K562 (cell line): ENCODE data around the gene GNPAT. TPM values are rescaled to one million over a fixed set of nuclear protein-coding genes. Genes with fewer than 3 reads are reported as not detected.

Source experiments
- ASH1L ChIP-seq: fragments of 450-650 bp; IDR thresholded peaks from 2 replicates; pipeline ENCODE4 v1.6.1; 2018; ENCODE audit warnings: borderline replicate concordance, mild to moderate bottlenecking, low read depth; ENCODE audit not compliant: partially characterized antibody
- ATF4 ChIP-seq: fragments of 450-650 bp; formaldehyde crosslinking; IDR thresholded peaks from 2 replicates; pipeline ENCODE4 v1.4.0; 2022; ENCODE audit warnings: mild to moderate bottlenecking, moderate library complexity
- ATF6 ChIP-seq: sonication (generic); formaldehyde crosslinking; IDR thresholded peaks from 2 replicates; pipeline ENCODE4 v1.4.0; 2020; ENCODE audit warnings: mild to moderate bottlenecking, missing genetic modification reagents
- CEBPG ChIP-seq, 3 experiments: fragments of 200-800 bp in 1 of 3; sonication (Bioruptor generic) in 1 of 3; sonication (generic) in 1 of 3; formaldehyde crosslinking in 1 of 3; IDR thresholded peaks in 2 of 3; conservative IDR thresholded peaks in 1 of 3; 2 replicates each; pipeline versions ENCODE4 v1.6.1 to v1.8.0; 2016 to 2022; ENCODE audit warnings: missing compliant biosample characterization in 2 of 3, missing genetic modification characterization in 2 of 3, mild to moderate bottlenecking in 1 of 3, missing genetic modification reagents in 1 of 3
- FOXK2 ChIP-seq, 2 experiments: fragments of 450-650 bp; IDR thresholded peaks in 1 of 2; conservative IDR thresholded peaks in 1 of 2; 2 replicates each; pipeline ENCODE4 v1.6.1; 2016; ENCODE audit warnings: low read depth in 2 of 2, mild to moderate bottlenecking in 1 of 2
- GATA2 ChIP-seq: sonication (generic); formaldehyde crosslinking; IDR thresholded peaks from 2 replicates; pipeline ENCODE4 v1.4.0; 2020; ENCODE audit warnings: mild to moderate bottlenecking, missing genetic modification reagents
- MCM3 ChIP-seq: fragments of 450-650 bp; IDR thresholded peaks from 2 replicates; pipeline ENCODE4 v1.6.1; 2016
- MIER1 ChIP-seq: fragments of 450-650 bp; IDR thresholded peaks from 2 replicates; pipeline ENCODE4 v1.6.1; 2016; ENCODE audit warnings: antibody characterized with exemption, mild to moderate bottlenecking, low read depth
- MXI1 ChIP-seq: IDR thresholded peaks from 2 replicates; pipeline ENCODE4 v1.6.1; 2011; ENCODE audit warnings: low read depth, mild to moderate bottlenecking, improper control_type of control experiment, low read length
- NKRF ChIP-seq: fragments of 450-650 bp; IDR thresholded peaks from 2 replicates; pipeline ENCODE4 v1.6.1; 2016; ENCODE audit warnings: borderline replicate concordance
- PATZ1 ChIP-seq: fragments of 250-450 bp; sonication (Bioruptor Pico); IDR thresholded peaks from 2 replicates; pipeline ENCODE4 v1.5.0; 2020; ENCODE audit warnings: mild to moderate bottlenecking, borderline replicate concordance
- POLR3G ChIP-seq: IDR thresholded peaks from 2 replicates; pipeline ENCODE4 v1.6.1; 2011; ENCODE audit not compliant: insufficient read length, insufficient replicate concordance; ENCODE audit errors: extremely low read depth
- RBM34 ChIP-seq: fragments of 200-400 bp; formaldehyde crosslinking; IDR thresholded peaks from 2 replicates; pipeline ENCODE4 v1.6.1; 2018; ENCODE audit warnings: low read length, borderline replicate concordance; ENCODE audit not compliant: insufficient read depth
- RFX7 ChIP-seq: fragments of 250-450 bp; sonication (Bioruptor Pico); IDR thresholded peaks from 2 replicates; pipeline ENCODE4 v1.5.1; 2021; ENCODE audit warnings: mild to moderate bottlenecking
- SMARCA4 ChIP-seq: fragments of 450-650 bp; IDR thresholded peaks from 2 replicates; pipeline ENCODE4 v1.6.1; 2016
- SNRNP70 ChIP-seq: fragments of 200-400 bp; formaldehyde crosslinking; optimal IDR thresholded peaks from 2 replicates; pipeline ENCODE3; 2017; ENCODE audit warnings: low read depth, low read length
- TBP ChIP-seq: optimal IDR thresholded peaks from 2 replicates; pipeline ENCODE3; 2011; ENCODE audit warnings: low read depth, low read length, improper control_type of control experiment
- ZNF124 ChIP-seq: sonication (generic); formaldehyde crosslinking; IDR thresholded peaks from 2 replicates; pipeline ENCODE4 v1.8.1; 2022; ENCODE audit warnings: missing genetic modification reagents
- ZNF217 ChIP-seq: sonication (generic); formaldehyde crosslinking; IDR thresholded peaks from 2 replicates; pipeline ENCODE4 v1.8.0; 2022; ENCODE audit warnings: mild to moderate bottlenecking, missing genetic modification reagents
- ZNF436 ChIP-seq: fragments of 250-450, 450-650 bp; sonication (Bioruptor Pico); formaldehyde crosslinking; IDR thresholded peaks from 2 replicates; pipeline ENCODE4 v1.7.0; 2020; ENCODE audit warnings: mild to moderate bottlenecking
- polyA plus RNA-seq, 8 experiments: library from polyadenylated mRNA; depleted of rRNA in 4 of 8; stranded (reverse) in 5 of 8; unstranded in 3 of 8; fragments of >200 nt; fragmentation: Nextera tagmentation in 2 of 8; fragmentation: Illumina TruSeq in 1 of 8; extraction: Ambion mirVana in 2 of 8; extraction: Trizol in 1 of 8; gene quantifications; 2 replicates each; pipeline versions ENCODE4 v1.2.1 to v1.2.3, GENCODE V29; 2011 to 2014; ENCODE audit warnings: inconsistent platforms in 1 of 8, missing spikeins in 1 of 8
- total RNA-seq, 7 experiments: library from RNA; depleted of rRNA in 6 of 7; stranded (reverse); fragments of >200 nt in 6 of 7; fragmentation: Illumina TruSeq in 2 of 7; extraction: Trizol in 2 of 7; gene quantifications; 2 replicates each; pipeline versions ENCODE4 v1.2.1 to v1.2.3, GENCODE V29; 2011 to 2021; ENCODE audit warnings: low replicate concordance in 1 of 7

GNPAT gene
- total and polyA plus RNA-seq, 9 of the 15 experiments (the other 6 are each of a cell fraction or from before 2014, with no cell fraction given), result 32.1 to 68.8 (median 50.7) TPM

- TF ChIP-seq CEBPG (CRISPR knock-in tag; IDR thresholded peaks at IDR 0.05) (no peak), CEBPG (tag; conservative IDR thresholded peaks at IDR 0.05 in 1 of 2, IDR thresholded peaks at IDR 0.05 in 1 of 2) (peak; percentile 51 to 66; a peak in 3 of 4 replicates), RFX7 (CRISPR knock-in tag) (no peak), MXI1 (no peak), GATA2 (CRISPR knock-in tag) (no peak), POLR3G (no peak), RBM34 (no peak), ZNF436 (CRISPR knock-in tag) (no peak), ZNF217 (no peak), TBP (no peak), FOXK2 (conservative IDR thresholded peaks at IDR 0.05 in 1 of 2, IDR thresholded peaks at IDR 0.05 in 1 of 2; ENCODE audit: low read depth in 2 of 2) (no peak), ZNF124 (CRISPR knock-in tag) (no peak), MIER1 (peak; percentile 85), NKRF (no peak), ATF6 (no peak), ASH1L (no peak), MCM3 (no peak), ATF4 (CRISPR knock-in tag) (no peak), SMARCA4 (0 out of 2 replicates have a peak, but pooled peaks have one; percentile 59), SNRNP70 (no peak), PATZ1 (CRISPR knock-in tag) (no peak)
Measured at GRCh38 chr1:231242516-231243198, 1.6 kb downstream of the GNPAT start (continued).
